Activated T-helper 1 cell treated with anti-CD3 and anti-CD28 coated beads, Interleukin-12 subunit alpha, Interleukin-12 subunit beta, Interleukin-2, Interleukin-4 antibody, amounts not matched to agents 30 ng/mL and 10 ng/mL and 1 ng/mL, durations not matched to agents 14 hours and 24 hours and 36 hours (primary cell): Measurements from ENCODE around the gene HIRA. TPM values are rescaled to one million over a fixed set of nuclear protein-coding genes. Genes with fewer than 3 reads are reported as not detected.

Experiments used
- DNase-seq: peaks from one replicate; pipeline ENCODE4 v3.0.0; 2021; ENCODE audit warnings: low spot score
- H3K27ac Mint-ChIP-seq: one replicate; pipeline ENCODE4 v1.8.0; 2021; ENCODE audit warnings: mild to moderate bottlenecking, mixed read lengths
- H3K27me3 Mint-ChIP-seq: one replicate; pipeline ENCODE4 v1.8.0; 2022; ENCODE audit warnings: mild to moderate bottlenecking, moderate library complexity, mixed read lengths; ENCODE audit not compliant: insufficient read depth
- H3K36me3 Mint-ChIP-seq: one replicate; pipeline ENCODE4 v1.8.0; 2021; ENCODE audit warnings: low read depth, mixed read lengths
- H3K4me1 Mint-ChIP-seq: one replicate; pipeline ENCODE4 v1.8.0; 2021; ENCODE audit warnings: low read depth, mixed read lengths
- H3K4me3 Mint-ChIP-seq: one replicate; pipeline ENCODE4 v1.8.0; 2021; ENCODE audit warnings: mild to moderate bottlenecking, moderate library complexity, mixed read lengths
- H3K9me3 Mint-ChIP-seq: one replicate; pipeline ENCODE4 v1.8.0; 2021; ENCODE audit warnings: mixed read lengths
- intact Hi-C: fragments of 100-400 bp; cut with micrococcal nuclease; formaldehyde crosslinking; loops from one replicate; pipeline ENCODE4 v1.15.1; 2024
- total RNA-seq: library from RNA; stranded (reverse); gene quantifications from 2 replicates; pipeline ENCODE4 v1.2.3, GENCODE V29; 2022

HIRA gene
- total RNA-seq, 1 donor from 2014 or later, result 46.0 TPM

DNA sequence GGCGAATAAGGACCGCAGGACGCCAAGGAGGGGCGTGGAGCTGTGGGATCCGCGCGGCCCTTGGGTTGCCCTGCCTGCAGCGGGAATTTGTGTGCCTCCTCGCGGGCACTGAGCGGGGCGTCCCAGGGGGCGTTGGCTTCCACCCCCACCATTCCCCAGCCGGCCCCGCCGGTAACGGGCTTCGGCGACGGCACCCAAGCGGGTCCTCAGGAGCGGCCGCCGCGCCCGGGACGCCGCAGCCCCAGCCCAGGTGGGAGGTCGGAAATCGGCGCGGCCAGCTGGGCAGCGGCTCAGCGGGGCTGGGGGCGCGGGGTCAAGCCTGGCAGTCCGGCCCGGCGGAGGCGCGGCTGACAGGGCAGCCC, 140.3 kb downstream of the HIRA start:
- no peak for DNase-seq
- peaks cover 44% of the 10 kb centered on the region for H3K27me3 Mint-ChIP-seq
- intact Hi-C loops, result loop anchor here (5.0 kb wide), 2 partner anchors 141 to 426 kb away; partner anchors contain the start of genes HIRA and MRPL40
- H3K4me1 Mint-ChIP-seq, result peaks cover 24% of the 10 kb centered on the region
- no peaks in the 10 kb centered on the region for H3K9me3 Mint-ChIP-seq
- H3K4me3 Mint-ChIP-seq, result peak overlapping the region; percentile 78
- no peak overlapping the region for H3K27ac Mint-ChIP-seq
- no peaks in the 10 kb centered on the region for H3K36me3 Mint-ChIP-seq

- no peaks in the 10 kb centered on the region for H3K36me3 Mint-ChIP-seq
- H3K9me3 Mint-ChIP-seq, result no peaks in the 10 kb centered on the region
- no peak for DNase-seq
- peak overlapping the region; percentile 13 for H3K27ac Mint-ChIP-seq
- peak overlapping the region; percentile 78 for H3K4me3 Mint-ChIP-seq
- peaks cover 24% of the 10 kb centered on the region for H3K4me1 Mint-ChIP-seq
- intact Hi-C loops, result loop anchor here (1.0 to 5.0 kb wide), 3 partner anchors 111 to 427 kb away; partner anchors contain the start of genes HIRA and MRPL40
- H3K27me3 Mint-ChIP-seq, result peaks cover 44% of the 10 kb centered on the region
These were observed 140.9 kb downstream of the HIRA start for GRCh38 chr22:19290400-19291217.

- peaks cover 24% of the 10 kb centered on the region for H3K4me1 Mint-ChIP-seq
- peaks cover 48% of the 10 kb centered on the region for H3K27me3 Mint-ChIP-seq
- no peak for DNase-seq
- H3K36me3 Mint-ChIP-seq, result no peaks in the 10 kb centered on the region
- intact Hi-C loops, result loop anchor here (1.0 to 5.0 kb wide), 3 partner anchors 110 to 428 kb away; partner anchors contain the start of genes HIRA and MRPL40
- H3K27ac Mint-ChIP-seq, result no peak overlapping the region
- peak overlapping the region; percentile 3 for H3K4me3 Mint-ChIP-seq
- H3K9me3 Mint-ChIP-seq, result no peaks in the 10 kb centered on the region
These were observed 141.9 kb downstream of the HIRA start for GRCh38 chr22:19289475-19290161.

GRCh38 chr22:19287889-19288288, 143.6 kb downstream of the HIRA start:
- no peak overlapping the region for H3K27ac Mint-ChIP-seq
- no peak for DNase-seq
- H3K4me1 Mint-ChIP-seq, result peaks cover 24% of the 10 kb centered on the region
- no peak overlapping the region for H3K4me3 Mint-ChIP-seq
- H3K9me3 Mint-ChIP-seq, result no peaks in the 10 kb centered on the region
- intact Hi-C loops, result no loop called here
- peaks cover 48% of the 10 kb centered on the region for H3K27me3 Mint-ChIP-seq
- H3K36me3 Mint-ChIP-seq, result no peaks in the 10 kb centered on the region

GRCh38 chr22:19287076-19287707, 144.3 kb downstream of the HIRA start:
- no peaks in the 10 kb centered on the region for H3K36me3 Mint-ChIP-seq
- H3K4me1 Mint-ChIP-seq, result peaks cover 21% of the 10 kb centered on the region
- H3K4me3 Mint-ChIP-seq, result no peak overlapping the region
- DNase-seq, result no peak
- no peak overlapping the region for H3K27ac Mint-ChIP-seq
- intact Hi-C loops, result no loop called here
- no peaks in the 10 kb centered on the region for H3K9me3 Mint-ChIP-seq
- peaks cover 48% of the 10 kb centered on the region for H3K27me3 Mint-ChIP-seq

DNA sequence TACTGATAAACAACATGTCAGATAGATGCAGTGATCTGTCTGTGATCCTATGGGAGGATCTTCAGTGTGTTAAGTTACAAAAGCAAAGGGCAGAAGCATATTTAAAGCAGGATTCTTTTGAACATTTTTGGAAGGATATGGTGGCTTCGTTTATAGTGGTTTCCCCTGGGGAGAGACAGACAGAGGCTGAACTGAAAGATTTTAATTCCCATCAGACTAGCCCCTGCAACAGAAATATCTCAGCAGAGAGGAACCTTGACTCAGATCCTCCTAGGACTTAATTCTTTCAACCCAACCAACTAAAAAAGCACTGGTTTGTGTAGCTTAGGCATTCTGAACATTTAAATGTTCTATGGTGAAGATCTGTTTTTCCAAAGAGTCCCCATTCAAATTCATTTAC, 145.7 kb downstream of the HIRA start:
- Mint-ChIP-seq H3K4me3 (no peak overlapping the region), H3K4me1 (peaks cover 15% of the 10 kb centered on the region), H3K27me3 (peaks cover 46% of the 10 kb centered on the region), H3K36me3 (no peaks in the 10 kb centered on the region), H3K27ac (no peak overlapping the region), H3K9me3 (no peaks in the 10 kb centered on the region)
- no peak for DNase-seq
- intact Hi-C loops, result no loop called here

Other genes with a start within 250 kb of the HIRA start
- 0.64 and 0.73 TPM in 2 replicates for gene CLTCL1, start 140.0 kb downstream of the HIRA start, total RNA-seq
- gene MRPL40, start 812 bp upstream of the HIRA start, total RNA-seq, result 36.0 and 38.5 TPM in 2 replicates
- gene C22orf39, start 16.0 kb upstream of the HIRA start, total RNA-seq, result 22.8 and 26.8 TPM in 2 replicates
- 88.2 and 108 TPM in 2 replicates for gene UFD1, start 47.5 kb upstream of the HIRA start, total RNA-seq
- 104 and 116 TPM in 2 replicates for gene CDC45, start 48.2 kb upstream of the HIRA start, total RNA-seq
- gene CLDN5, start 92.7 kb upstream of the HIRA start, total RNA-seq, result 0.47 and 0.76 TPM in 2 replicates